Fibroblast of skin of back (primary cell): ENCODE data around the gene ADGRF3.
"Not testable (repeated sequence)": the region's sequence is repeated elsewhere in the genome, so short reads cannot be mapped to it uniquely, and the experiment has no call there.

Experiments
- DNase-seq: peaks from one replicate; pipeline ENCODE4 v3.0.0-alpha.2; 2013

Gene ADGRF3

DNA sequence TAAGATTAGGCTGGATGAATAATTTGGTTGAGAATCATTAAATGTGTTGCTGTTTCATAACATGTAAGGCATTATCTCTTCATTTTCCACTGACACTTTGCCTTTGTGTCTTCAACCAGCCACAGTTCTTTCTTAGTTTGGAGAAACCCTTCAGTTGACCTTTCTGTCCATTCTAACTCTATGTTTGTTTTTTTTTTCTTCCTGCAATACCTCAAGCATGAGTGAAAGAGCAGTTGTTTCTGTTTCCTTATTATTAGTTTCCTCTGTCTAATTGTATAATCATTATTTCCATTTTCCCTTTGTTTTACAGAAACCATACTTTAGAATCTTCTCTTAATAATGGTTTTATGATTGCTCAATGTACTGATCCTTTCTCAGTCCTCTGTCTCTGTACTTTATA lies 76.2 kb downstream of the ADGRF3 start:
- DNase-seq: no peak

DNA sequence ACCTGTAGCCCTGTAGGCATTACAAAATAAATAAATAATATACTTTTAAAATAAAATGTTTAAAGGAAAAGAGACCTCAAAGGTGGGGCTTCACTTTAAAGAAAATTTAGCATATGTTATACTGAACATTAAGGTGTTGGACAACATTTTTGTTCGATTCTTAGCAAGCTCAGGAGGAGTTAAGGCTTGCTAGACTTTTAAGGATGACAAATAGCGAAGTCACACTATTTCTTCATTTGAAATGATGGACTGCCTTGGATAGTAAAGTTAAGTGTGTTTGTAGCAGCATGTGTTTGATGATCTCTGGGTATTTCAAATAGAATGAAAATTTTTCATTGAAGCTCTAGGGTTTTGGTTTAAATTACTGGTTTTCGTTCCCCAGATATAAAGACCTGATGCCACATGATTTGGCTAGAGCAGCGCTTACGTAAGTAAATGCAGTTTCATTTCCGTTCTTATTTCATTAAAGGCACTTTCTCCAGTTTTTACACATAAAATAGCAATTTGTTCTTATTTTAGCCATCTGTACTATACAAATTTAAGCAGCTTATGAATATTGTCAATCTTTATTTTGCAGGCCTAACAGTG lies 76.9 kb downstream of the ADGRF3 start:
- DNase-seq: no peak

DNA sequence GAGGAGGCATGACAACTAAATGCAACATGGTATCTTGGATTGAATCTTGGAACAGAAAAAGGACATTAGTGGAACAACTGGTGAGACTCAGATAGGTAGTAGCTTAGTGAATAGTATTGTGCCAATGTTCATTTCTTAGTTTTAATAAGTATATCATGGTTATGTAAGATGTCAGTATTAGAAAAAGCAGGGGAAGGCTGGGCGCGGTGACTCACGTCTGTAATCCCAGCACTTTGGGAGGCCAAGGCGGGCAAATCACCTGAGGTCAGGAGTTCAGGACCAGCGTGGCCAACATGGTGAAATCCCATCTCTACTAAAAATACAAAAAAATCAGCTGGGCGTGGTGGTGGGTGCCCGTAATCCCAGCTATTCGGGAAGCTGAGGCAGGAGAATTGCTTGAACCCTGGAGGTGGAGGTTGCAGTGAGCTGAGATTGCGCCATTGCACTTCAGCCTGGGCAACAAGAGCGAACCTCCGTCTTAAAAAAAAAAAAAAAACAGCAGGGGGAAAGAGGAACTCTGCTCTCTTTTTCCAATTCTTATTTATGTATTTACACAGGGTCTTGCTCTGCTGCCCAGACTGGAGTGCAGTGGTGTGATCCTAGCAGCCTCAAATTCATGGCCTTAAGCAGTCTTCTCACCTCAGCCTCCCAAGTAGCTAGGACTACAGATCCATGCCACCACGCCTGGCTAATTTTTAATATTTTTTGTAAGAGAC lies 77.8 kb downstream of the ADGRF3 start:
- not testable (repeated sequence) for DNase-seq

DNA sequence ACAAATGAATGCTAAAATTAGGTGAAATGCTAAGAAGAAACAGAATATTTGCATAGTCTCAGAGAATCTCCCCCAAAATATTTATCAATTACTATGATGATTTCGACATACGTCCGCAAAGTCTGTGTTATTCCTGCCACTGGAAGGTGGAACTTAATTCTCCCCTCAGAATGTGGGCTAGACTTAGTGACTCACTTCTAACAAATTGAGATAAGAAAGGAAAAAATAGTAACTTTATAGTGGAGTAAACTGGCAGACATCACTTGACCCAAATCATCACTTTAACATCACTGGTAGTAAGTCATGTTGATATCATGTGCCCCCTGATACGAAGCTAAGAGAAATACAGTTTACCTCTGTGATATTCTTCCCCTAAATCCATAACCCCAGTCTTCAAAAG lies 78.4 kb downstream of the ADGRF3 start:
- DNase-seq: peak; percentile 11

DNA sequence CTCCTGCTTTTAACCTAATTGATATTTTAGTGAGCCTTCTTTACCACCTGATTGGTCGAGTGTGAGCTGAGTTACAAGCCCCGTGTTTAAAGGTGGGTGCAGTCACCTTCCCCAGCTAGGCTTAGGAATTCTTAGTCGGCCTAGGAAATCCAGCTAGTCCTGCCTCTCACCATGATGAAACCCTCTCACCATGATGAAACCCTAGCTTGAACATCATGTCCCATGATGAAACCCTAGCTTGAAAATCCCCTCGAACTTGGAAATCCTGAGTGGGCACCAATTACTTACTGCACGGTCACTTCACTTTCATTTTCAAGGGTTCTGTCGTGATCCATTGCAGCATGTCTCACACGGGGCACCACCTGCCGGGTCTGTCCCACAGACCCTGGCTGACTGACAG lies 87.8 kb downstream of the ADGRF3 start:
- DNase-seq: not testable (repeated sequence)
